HG02571 (cell line): ENCODE data around the gene SPINDOC.
A peak's percentile ranks its signal among the peaks of the same experiment; 100 is the strongest.

ENCODE experiments used
- ATAC-seq: cut with Tn5 transposase; IDR thresholded peaks from one replicate; pipeline ENCODE4 v1.9.1; 2021; ENCODE audit warnings: mild to moderate bottlenecking, moderate library complexity; ENCODE audit not compliant: unreplicated experiment

SPINDOC gene

DNA sequence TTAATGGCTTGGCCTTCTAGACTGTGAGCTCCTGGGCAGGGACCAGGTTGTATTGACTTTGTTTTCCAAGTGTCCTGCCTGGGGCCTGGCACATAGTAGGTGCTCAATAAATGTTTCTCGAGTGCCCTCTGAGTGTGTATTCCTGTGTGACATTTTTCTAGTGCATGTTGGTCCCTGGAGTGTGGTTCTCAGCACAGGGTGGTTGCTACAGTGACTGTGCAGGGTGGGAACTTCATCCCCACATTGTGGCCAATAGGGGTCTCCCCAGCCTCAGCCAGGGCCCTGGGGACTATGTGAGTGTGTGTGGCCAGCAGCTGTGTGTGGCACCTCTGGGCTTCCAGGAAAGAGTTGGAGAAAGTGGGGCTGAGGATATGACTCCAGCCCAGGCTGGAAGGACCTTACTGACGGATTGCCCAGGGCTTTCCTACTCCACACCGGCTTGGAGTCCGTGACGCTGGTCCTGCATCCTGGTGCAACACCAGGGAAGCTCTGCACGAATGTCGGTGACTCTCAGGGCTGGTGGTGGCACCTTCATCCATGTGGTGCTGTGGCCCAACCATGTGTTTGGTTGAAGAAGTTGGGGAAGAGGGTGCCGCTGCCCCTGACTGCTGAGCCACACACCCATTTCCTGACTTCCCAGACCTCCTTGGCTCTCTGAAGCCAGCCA lies 16.7 kb downstream of the SPINDOC start:
- no peak for ATAC-seq

DNA sequence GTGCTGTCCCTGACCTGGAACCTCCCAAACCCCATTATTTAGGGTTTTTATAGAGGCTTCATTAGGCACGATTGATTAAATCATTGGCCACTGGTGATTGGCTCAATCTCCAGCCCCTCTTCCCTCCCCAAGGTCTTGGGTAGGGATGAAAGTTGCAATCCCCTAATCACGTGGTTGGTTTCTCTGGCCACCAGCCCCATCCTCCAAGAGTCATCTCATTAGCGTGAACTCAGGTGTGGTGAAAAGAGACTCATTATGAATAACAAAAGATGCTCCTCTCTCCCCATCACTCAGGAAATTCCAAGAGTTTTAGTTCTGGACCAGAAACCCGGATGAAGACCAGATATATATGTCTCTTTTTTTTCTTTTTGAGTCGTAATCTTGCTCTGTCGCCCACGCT lies 18.1 kb downstream of the SPINDOC start:
- no peak for ATAC-seq

DNA sequence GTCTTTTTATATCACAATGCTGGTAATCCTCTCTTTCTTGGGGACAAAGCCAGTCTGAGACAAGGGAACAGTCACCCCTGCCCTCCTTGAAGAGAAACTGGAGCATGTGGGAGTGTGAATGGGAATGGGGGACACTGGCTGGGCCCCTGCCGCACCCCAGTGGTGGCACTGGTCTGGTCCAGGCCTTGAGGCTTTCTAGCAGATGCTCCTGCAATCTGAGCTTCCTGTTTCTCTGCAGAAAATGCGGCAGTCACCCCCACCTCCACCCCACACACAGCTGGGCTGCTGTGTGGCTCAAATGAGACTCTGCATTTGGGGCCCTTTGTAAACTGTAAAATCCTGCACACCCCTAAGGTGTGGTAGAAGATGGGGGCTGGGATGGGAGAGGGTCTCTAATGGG lies 19.1 kb downstream of the SPINDOC start:
- no peak for ATAC-seq

DNA sequence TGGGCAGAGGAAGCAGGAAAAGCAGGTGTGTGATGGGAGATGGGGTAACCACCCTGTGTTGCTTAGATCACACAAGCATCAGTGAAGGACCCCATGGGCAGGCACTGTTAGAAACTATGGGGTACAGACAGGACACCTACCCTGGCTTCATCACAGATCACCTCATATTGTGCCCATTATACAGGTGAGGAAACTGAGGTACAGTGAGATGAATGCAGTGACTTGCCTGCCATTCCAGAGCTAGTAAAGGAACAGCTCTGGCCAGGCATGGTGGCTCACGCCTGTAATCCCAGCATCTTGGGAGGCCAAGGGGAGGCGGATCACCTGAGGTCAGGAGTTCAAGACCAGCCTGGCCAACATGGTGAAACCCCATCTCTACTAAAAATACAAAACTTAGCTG lies 19.8 kb downstream of the SPINDOC start:
- no peak for ATAC-seq

DNA sequence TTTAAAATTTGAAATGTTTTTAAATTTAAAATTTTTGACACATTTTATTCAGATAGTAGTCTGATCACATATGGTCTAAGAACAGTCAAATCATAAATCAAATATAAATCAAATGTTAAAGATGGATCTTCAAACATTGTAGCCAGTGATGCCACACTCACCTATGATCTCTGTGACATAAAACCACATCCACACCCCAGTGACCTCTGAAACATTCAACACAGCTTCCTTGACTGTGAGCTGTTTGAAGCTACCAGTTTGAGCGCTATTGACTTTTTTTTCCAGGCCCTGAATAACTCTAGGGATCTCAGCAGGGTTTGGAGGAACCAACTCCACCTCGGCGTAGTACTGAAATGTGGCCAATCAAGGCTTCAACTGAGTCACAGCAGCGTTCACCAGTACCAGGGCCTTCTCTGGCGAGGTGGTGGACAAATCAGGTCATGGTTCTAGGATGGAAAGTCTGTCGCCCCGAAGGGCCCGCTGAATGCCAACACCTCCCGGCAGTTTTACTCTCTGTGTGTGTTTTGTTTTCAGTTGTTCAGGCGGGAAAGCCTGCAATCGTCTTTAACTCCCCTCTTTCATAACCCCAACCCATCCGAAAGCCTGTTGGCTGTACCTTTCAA lies 21.4 kb downstream of the SPINDOC start:
- no peak for ATAC-seq

DNA sequence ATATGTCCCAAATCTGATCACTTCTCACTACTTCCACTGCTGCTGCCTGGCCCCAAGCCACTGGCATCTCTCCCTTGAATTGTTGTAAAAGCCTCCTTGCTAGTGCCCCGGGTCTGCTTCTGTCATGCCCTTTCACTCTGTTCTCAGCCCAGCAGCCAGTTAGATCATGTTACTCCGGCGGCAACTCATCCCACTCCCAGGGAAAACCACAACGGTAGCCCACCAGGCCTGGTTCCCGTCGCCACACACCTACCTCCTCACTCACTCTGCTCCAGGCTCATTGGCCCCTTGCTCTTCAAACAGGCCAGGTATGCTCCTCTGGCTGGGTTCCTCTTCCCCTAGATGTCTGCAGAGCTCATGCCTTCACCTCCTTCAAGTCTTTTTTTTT lies 21.9 kb downstream of the SPINDOC start:
- ATAC-seq: no peak

DNA sequence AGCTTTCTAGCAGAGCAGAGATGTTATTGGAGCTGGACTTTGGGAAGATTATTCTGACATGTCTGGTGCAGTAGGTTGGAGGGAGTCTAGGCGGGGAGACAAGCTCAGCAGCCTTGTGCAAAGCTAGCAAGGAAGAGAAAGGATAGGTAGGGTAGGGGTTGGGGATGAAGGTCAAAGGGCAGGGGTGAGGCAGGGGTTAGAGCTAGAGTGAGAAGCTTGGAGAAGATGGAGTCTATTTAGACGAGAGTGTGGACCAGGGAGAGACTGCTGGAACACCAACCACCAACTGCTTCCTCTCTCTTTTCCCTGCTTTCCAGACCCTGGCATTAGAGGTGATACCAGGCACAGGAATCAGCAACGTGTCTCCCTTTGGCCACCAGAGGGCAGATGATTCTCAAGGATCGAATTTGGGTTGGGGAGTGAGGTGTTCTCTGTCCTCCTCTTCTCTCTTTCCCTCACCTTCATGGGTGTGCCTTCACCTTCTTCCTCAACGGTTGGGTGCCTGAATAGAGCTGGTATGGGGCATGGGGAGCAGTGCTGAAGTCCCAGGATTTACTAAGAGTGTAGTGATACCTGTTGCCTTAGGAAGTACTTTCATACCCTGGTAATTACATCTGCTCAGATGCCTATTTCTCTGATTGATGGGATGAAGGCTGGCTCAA lies 23.9 kb downstream of the SPINDOC start:
- ATAC-seq: no peak

DNA sequence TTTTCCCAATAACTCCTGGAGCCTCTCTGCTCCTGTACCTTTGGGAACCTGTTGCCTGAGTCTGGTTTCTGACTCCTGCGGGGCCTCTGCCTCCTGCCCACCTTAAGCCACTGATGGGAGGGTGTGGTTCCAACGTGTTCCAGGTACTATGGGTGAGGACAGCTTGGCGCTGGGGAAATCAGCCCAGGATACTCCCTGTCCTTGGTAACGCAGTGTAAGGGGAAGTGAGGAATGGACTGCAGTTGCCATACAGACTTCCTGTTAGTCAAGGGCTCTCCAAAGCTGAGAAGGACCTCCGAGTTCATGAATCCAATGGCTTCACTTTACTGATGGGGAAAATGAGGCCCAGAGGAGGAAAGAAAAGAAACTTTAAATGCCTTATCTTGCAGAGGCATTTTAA lies 24.5 kb downstream of the SPINDOC start:
- no peak for ATAC-seq

DNA sequence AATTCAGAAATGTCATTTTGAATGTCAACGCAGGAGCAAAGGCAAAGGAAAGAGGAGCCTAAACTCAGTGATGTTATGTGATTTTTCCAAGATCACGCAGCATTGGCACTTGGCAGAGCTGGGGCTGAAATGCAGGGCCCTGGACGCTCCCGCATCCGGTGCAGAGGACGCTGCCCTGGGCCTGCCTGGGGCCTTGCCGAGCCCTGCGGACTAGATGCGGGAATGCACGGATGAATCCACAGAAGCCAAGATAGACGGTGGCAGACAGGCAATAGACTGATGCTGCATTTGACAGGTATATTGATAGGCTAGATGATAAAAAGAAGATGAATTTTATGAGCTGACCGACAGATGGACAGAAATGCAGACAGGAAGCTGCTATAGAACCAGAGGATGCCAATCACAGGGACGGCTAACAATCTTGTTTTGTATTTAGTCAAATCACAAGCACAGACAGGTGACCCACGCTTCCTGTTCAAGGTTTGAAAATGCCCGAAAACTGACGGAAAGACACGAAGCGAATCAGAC lies 25.0 kb downstream of the SPINDOC start:
- ATAC-seq: no peak

DNA sequence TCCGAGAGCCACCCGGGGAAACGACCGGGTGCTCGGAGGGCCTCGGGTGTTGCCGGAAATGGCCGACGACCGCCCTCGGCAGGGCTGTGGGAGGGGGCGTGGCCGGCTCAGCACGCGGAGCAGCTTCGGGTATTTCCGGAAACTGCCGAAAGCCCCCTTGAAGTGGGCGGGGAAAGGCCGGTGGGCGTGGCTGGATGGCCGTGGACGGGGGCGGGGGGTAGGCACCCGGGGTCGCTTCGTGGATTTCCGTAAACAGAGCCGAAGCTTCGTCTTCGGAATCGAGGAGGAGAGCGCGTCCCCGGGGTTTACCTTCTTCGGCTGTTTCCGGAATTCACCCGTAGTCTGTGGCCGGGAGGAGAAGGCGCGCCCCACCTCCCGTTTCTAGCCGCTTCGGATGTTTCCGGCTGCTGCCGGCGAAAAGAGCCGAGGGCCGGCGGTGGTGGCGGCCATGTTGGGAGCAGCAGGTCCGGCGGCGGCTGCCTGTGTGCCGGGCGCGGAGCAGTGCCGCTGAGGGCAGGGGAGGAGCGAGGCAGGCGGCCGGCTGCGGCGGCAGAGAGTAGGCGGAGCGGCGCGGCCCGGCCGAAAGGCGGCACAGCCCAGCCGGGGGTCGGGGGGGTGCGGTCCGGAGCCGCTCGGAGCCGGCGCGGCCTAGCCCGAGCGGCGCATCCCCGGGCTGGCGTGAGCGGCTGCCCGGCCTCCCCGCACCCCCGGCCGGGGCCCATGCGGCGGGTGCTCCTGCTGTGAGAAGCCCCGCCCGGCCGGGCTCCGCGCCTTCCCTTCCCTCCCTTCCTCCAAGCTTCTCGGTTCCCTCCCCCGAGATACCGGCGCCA lies 25.6 kb downstream of the SPINDOC start, which contains the start of gene MARK2:
TSS of gene MARK2 (plus strand) at position 433 of the 830 bp plus-strand sequence. CDS start at position 830, 397 bp downstream.
- ATAC-seq: peak; percentile 67

DNA sequence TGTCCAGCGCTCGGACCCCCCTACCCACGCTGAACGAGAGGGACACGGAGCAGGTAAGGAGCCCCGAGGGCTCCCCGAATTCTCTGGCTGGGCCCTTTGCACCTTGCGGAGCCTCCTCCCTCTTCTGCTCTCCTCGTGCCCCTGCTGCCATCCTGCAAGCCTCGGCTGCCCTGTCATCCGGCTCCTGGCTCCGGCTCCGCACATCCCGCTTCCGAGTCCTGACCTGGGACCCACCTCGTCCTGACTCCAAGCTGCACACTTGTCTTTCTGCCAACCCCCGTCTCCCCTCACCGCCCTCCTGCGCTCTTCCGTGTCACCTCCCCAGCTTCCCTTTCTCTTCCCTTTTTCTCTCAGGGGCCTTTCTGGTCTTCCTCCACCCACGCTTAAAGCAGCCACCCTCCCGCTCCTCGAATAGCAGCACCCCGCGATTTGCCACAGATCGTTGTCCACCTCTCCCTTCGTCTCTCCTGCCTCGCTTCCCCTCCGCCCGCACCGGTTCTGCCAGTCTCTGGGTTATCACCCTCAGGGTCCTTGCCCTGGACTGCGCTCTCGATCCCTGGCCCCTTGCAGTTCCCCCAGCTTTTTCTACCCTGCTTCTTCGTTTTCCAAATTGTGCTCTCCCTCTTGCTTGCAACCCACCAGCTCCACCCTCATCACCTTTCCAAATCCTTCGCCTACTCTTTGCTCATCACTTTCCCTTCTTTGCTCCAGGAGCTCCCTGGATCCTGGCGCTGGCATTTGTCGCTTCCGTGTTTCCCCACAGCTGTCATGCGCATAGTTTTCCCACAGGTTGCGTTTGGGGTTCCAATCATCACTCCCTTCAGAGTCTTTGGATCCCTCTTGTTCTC lies 26.5 kb downstream of the SPINDOC start:
- ATAC-seq: no peak

DNA sequence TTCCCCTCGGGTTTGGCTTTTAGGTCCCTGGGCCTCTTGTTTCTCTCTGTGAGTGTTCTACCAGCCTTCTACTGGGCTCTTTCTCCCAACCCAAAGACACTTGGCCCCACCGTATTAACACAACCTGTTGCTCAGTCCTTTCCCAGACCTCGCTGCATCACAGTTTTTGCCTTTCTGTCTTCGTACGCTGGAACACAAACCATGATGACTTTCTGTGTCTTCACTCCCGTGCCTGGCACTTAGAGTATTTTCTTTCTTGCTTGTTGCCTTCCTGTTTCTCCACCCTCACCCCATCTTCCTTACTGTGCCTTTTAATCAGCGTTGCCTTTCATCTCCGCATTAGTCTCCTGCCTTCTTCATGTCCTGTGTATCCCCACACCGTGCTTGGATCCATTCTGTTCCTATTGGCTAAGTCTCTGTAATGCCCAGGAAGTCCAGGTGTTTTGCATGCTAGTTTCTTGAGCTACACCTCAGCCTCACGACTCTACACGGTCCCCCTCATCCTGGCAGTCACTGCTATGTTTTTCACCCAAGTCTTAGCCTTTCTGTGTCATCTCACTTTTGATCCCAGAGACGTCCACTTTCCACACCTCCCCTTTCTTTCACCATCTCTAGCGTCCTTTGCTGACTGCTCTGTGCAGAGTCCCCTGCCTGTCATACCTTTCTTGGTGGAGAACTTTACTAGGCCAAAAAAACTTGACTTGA lies 27.3 kb downstream of the SPINDOC start:
- no peak for ATAC-seq

DNA sequence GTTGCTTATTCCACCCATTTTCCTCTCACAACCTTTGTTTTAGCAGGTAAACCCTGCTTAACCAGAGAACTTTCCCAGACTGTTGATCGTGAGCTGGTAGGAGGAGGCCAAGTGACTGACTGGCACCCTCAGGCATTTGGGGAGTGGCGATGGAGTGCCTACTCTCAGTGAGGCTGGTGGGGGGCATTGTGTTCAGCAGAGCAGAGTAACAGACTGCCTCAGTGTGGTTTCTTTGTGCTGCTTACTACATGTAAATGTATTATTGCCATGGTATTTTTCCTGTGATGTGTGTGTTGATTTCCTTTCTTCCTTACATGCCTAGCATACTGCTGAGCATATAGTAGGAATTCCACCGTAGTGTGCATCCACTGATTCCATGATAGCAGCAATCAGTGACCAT lies 28.3 kb downstream of the SPINDOC start:
- no peak for ATAC-seq

DNA sequence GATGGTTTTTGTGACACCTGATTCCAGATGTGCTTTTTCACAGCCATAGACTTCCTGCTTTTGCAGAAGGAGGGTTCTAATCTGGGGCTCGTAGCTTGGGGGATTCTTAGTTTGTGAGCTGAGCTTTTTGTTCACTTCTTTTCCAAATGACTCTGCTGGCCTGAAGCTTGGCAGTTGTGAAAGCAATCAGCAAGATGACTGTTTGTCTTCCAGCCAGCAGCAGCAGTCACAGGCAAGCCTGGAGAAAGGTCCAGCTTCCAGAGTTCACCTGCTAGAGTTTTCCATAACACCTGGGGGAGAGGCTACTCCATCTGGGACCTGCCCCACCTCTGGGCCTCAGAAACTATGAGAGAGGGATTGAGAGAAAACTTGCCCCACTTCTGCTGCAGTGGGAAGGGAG lies 29.8 kb downstream of the SPINDOC start:
- ATAC-seq: no peak

DNA sequence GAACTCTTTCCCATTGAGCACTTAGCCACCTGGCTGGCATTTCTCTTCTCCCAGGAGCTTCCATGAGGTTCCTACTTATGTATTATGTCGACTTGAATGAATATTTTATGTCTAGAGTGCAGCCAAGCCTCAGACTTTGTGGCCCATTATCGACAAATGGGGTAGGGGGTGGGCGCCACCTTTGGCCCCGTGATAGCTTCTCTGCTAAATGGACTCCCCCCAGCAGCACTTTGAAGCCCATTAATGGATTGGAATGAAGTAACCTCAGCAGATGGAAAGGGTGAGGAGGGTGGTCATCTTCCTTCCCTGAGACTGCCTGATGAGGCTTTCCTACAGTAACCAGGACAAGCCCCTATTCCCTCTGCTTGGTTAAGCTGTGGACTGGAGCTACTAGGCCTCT lies 31.6 kb downstream of the SPINDOC start:
- no peak for ATAC-seq

DNA sequence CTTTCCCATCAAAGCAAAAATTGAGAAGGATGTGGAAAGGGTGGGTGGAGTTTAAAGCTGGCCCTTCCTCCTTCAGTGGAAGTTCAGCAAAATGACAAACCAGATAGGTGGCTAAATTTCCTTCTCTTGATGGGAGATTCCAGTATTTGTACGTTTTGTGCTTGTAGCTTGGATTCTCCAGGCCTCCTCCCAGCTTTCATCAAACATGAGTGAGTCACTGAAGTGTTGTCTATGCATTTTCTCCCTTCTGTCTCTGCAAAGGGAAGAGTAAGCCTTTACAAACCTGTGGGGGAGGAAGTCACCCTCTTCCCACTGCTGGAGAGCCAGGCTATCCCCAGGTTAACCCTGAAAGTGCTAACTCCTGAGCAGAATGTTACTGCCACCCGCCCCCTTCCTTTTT lies 32.0 kb downstream of the SPINDOC start:
- no peak for ATAC-seq

DNA sequence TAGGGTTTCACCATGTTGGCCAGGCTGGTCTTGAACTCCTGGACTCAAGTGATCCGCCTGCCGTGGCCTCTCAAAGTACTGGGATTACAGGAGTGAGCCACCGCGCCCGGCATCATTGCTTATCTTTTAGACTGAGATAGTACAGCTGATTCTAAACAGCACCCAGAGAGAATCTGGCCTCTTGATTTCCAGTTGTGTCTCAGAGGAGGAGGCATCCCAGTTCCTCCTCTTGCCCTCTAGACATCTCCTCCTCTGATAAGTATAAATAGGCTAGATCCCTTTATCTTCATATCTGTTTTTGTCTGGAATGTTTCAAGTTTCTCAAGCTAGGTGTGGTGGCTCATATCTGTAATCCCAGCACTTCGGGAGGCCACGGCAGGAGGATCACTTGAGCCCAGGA lies 32.7 kb downstream of the SPINDOC start:
- ATAC-seq: no peak

DNA sequence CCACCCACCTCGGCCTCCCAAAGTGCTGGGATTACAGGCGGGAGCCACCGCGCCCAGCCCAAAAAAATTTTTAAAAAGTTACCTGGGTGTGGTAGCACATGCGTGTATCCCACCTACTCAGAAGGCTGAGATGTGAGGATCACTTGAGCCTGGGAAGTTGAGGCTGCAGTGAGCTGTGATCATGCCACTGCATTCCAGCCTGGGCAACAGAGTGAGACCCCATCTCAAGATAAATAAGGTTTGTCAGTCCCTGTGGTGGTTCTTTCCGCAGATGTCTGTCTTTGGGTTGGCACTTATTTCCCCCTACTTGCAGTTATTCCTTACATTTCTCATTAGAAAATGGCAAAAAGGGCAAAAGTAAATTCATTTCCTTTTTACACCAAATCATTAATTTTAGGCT lies 33.6 kb downstream of the SPINDOC start:
- no peak for ATAC-seq

DNA sequence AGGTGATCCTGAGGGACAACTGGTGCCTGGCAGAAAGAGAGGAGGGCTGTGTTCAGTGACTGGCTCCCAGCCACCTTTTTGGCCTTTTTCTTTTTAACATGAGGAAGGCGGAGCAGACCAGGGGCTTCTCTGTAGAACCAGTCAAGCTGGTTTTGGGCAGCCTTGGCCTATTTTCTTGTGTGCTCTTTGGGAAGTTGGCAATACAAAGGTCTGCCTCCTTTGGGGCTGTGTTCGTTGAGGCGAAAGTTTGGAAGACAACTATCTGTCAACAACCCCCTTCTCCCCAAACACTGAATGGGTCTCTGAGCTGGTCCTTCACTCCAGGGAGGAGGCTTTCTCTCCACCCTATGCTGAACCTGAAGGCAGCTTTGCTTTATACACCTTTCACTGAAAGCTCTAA lies 34.1 kb downstream of the SPINDOC start:
- no peak for ATAC-seq

DNA sequence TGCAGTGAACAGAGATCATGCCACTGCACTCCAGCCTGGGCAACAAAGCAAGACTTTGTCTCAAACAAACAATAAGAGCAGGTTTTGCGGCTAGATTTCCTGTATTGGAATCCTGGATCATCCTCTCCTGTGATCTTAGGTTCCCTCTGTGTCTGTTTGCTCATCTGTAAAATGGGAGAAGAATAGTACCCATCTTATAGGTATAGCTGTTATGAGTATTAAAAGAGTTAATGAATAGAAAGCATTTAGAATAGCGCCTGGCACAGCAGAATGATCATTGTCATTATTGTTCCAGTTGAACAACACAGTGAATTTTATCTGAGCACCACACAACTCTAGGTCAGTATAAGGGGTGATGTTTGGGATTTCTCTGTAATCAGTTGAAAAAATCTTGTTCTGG lies 36.4 kb downstream of the SPINDOC start:
- no peak for ATAC-seq
